HL-60/S4 (cell line): ENCODE measurements around the gene CAMK4.
"Not testable (repeated sequence)": the region's sequence is repeated elsewhere in the genome, so short reads cannot be mapped to it uniquely, and the experiment has no call there.

Experiments used
- in situ Hi-C: fragments of 300-500 bp; cut with MboI; formaldehyde crosslinking; loops from 2 replicates; pipeline ENCODE4 v1.14.3; 2022; ENCODE audit warnings: low sequenced_read_pairs

The CAMK4 gene

GRCh38 chr5:111375645-111376044 lies 151.5 kb downstream of the CAMK4 start:
- in situ Hi-C loops: no loop called here

GRCh38 chr5:111377306-111377705 lies 153.1 kb downstream of the CAMK4 start:
- in situ Hi-C loops: no loop called here

- in situ Hi-C loops: no loop called here
Observed at GRCh38 chr5:111379391-111379816, 155.2 kb downstream of the CAMK4 start.

GRCh38 chr5:111383288-111383970 lies 159.2 kb downstream of the CAMK4 start:
- in situ Hi-C loops: no loop called here

GRCh38 chr5:111384220-111384619 lies 160.0 kb downstream of the CAMK4 start:
- in situ Hi-C loops: no loop called here

- in situ Hi-C loops: no loop called here
Observed at GRCh38 chr5:111385051-111385450, 160.9 kb downstream of the CAMK4 start.

- in situ Hi-C loops: no loop called here
Observed at GRCh38 chr5:111385970-111386831, 162.0 kb downstream of the CAMK4 start.

GRCh38 chr5:111386832-111387162 lies 162.6 kb downstream of the CAMK4 start:
- in situ Hi-C loops: no loop called here

GRCh38 chr5:111387361-111387760 lies 163.2 kb downstream of the CAMK4 start:
- in situ Hi-C loops: no loop called here

- in situ Hi-C loops: no loop called here
Observed at GRCh38 chr5:111389390-111390082, 165.4 kb downstream of the CAMK4 start.

- in situ Hi-C loops: no loop called here
Observed at GRCh38 chr5:111392181-111392580, 168.0 kb downstream of the CAMK4 start.

- in situ Hi-C loops: no loop called here
Observed at GRCh38 chr5:111394586-111394985, 170.4 kb downstream of the CAMK4 start.

- in situ Hi-C loops: no loop called here
Observed at GRCh38 chr5:111398013-111398412, 173.8 kb downstream of the CAMK4 start.

GRCh38 chr5:111399113-111399512 lies 174.9 kb downstream of the CAMK4 start:
- in situ Hi-C loops: no loop called here

- in situ Hi-C loops: no loop called here
Observed at GRCh38 chr5:111401906-111402305, 177.7 kb downstream of the CAMK4 start.

GRCh38 chr5:111404270-111404769 lies 180.1 kb downstream of the CAMK4 start:
- in situ Hi-C loops: no loop called here

GRCh38 chr5:111407562-111407961 lies 183.4 kb downstream of the CAMK4 start:
- in situ Hi-C loops: no loop called here

GRCh38 chr5:111408817-111409216 lies 184.6 kb downstream of the CAMK4 start:
- in situ Hi-C loops: no loop called here

- in situ Hi-C loops: not testable (repeated sequence)
Observed at GRCh38 chr5:111409266-111409665, 185.1 kb downstream of the CAMK4 start.

- in situ Hi-C loops: not testable (repeated sequence)
Observed at GRCh38 chr5:111410067-111410466, 185.9 kb downstream of the CAMK4 start.

- in situ Hi-C loops: no loop called here
Observed at GRCh38 chr5:111411301-111411700, 187.1 kb downstream of the CAMK4 start.
